Activated CD8-positive, alpha-beta memory T cell treated with anti-CD3 and anti-CD28 coated beads for 24 hours (primary cell): ENCODE measurements around the gene DUSP6.

ENCODE experiments used
- DNase-seq: peaks from one replicate; pipeline ENCODE4 v3.0.0-alpha.2; 2020

Gene DUSP6

GRCh38 chr12:89352492-89353187 is at the start of gene DUSP6:
Gene DUSP6, minus strand, starts transcription at chr12:89352501. Its CDS starts 462 bp downstream, at chr12:89352039.
- peak; percentile 89 for DNase-seq

- no peak for DNase-seq
These were observed 49.2 kb upstream of the DUSP6 start for GRCh38 chr12:89401433-89402058.

DNA sequence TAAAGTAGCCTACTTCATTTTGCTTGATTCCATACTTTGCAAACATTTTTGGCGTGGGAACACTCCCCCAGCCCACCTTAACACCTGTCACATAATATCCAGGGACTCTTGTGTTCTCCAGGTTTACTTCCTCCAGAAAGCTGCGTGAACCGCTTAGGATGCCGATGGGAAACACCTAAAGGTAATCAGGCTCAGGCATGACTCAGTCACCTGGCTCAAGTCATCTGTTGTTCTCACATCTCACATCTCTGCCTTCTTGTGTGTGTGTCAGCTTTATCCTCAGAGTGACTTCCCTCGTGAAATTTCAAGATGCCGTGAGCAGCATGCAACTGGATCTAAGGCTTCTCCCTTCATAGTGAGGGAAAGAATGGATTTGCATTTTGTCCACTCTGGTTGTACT is 48.1 kb upstream of the DUSP6 start:
- no peak for DNase-seq

- DNase-seq: no peak
These were observed 43.4 kb upstream of the DUSP6 start for GRCh38 chr12:89395712-89396111.

DNA sequence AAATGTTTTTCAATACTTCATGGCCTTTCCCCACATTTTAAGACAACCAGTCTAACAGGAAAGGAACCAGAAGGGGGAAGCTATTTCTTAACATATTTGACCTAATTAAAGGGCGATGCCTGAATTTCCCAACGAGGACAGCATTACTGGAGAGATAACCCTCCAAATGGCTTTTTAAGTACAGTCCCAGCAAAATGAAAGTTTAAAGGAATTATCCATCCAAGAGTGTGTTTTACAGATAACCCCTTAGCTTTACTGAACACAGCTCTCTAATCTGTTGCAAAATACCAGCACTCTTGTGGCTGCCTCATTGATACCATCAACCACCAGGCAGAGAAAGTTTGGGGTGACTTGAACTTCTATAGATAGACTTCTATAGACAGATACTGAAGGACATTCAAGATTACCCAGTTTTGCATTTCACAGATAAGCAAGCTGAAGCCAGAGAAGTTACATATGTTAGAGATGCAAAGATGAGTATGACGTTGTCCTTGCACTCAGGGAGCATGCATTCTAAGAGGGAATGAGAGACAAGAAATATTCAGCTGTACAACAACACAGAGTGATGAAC is 41.3 kb upstream of the DUSP6 start:
- no peak for DNase-seq

DNA sequence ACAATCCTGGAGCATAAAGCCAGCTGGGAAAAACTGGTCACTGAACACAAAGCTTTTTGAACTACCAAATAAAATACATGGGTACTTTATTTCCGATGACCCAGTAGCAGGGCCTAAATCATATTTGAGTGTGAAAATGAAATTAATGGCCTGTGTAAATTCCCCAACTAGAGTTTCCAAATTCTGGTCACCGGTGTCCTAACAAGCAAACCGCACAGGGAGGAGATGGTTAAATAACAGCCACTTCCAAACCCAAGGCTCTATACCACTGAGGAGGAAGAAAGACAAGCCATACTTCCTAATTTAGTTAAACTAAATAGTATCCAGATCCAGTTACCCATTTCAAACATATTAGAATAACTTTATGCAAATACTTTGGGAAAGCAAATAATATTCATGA is 40.1 kb upstream of the DUSP6 start:
- DNase-seq: no peak

- DNase-seq: no peak
These were observed 39.5 kb upstream of the DUSP6 start for GRCh38 chr12:89391726-89392336.

DNA sequence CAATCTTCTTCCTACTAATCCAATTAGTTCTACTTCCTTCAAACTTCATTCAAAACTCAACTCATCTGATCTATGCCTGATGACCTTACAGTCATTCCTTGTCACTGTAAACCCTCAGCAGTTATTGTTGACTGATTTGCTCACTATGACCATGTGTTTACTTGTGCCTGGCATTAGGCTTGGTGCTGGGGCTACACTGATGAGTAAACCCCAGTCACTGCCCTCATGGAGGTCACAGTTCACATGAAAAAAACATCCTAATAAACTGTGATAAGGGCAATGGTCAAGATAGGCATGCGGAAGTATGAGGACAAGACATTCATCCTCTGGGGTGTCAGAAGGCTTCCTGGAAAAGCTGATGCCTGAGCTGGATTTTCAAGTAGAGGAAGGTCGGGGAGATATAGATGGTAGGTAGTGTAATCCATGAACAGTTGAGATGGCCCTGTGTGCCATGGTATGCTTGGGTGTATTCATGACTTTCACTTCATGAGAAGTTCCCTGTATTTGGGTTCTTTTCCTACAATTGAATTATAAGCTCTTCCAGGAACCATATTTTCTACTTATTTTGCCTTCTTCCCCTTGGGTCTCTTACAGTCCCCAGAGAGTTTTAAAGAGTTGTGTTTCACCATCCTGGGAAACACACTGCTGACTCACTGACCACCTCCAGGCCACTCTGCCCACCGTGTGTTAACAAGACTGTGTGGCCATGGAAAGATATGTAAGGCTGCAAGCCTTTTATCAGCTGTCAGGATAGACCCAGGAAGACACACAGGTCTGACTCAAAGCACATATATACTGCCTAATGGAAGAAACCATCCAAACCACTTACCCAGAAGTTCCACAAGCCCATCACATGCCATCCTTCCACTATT is 38.7 kb upstream of the DUSP6 start:
- no peak for DNase-seq

DNA sequence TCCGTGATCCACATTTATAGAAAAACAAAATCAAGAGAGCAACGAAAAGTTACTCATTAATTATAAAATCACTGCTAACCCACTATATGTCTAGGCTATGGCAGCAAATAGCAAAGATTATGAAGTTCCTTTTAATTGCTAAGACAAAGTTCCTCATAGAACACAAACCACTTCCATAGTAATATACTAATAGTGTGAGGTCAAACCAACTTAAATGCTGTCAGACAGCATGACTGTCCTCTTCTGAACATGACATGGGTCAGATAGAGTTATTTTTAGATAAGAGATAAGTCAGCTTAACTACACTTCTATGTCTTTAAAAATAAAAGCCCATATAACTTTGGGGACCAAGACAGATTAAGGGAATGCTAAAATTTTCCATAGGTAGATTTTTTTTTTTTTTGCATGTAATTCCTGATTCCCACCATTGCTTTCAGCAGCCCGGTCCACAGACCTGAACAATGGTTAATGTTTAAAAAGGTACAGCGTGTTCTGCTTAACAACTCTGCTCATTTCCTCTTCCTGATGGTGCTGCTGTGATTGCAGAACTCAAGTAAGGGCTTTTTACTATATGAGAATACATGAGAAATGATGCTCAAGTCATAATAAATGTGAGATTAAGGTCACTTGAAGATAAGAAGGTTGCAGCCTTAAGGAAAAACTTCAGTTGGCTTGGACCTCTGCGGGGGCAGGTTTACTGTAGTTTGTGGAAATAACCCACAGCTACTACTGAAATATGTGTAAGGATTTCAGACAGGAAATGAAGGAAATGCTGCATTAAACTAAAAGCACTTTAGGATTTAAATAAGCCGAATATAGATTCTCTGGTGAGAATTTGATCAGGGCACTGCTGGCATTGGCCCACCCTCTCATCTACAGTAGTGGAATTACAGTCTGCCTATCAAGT is 37.7 kb upstream of the DUSP6 start:
- no peak for DNase-seq

DNA sequence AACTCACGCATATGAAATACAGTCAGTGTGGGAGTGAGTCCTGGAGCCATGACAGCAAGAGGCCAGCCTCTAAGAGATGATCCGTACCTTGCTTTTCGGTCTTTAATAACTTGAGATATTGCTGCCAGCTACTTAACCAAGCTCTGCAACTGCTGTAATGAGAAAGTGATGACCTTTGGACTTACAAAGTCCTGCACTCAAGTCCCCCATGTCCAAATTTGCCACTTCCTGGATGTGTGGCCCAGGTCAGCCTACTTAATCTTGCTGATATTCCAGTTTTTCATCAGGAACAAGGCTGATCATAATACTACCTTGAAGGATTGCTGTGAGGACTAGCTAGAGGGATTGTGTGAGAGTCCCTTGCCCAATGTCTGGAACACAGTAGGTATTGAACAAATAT is 33.8 kb upstream of the DUSP6 start:
- no peak for DNase-seq

DNA sequence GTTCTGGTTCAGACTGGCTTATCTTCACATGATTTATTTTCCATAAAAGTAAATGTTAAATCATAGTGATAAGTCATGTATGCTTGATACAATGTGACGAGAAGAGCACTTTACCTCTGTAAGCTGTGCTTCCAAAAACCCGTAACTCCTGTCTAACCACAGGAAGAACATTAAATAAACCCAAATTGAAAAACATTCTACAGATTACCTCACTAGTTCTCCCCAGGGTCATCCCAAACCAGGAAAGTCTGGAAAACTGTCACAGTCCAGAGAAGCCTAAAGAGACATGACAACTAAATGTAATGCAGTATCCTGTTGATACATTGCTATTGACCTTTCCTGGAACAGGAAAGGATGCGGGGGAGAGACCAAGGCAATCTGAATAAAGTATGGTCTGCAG is 32.5 kb upstream of the DUSP6 start:
- no peak for DNase-seq

- no peak for DNase-seq
These were observed 31.9 kb upstream of the DUSP6 start for GRCh38 chr12:89384050-89384758.

DNA sequence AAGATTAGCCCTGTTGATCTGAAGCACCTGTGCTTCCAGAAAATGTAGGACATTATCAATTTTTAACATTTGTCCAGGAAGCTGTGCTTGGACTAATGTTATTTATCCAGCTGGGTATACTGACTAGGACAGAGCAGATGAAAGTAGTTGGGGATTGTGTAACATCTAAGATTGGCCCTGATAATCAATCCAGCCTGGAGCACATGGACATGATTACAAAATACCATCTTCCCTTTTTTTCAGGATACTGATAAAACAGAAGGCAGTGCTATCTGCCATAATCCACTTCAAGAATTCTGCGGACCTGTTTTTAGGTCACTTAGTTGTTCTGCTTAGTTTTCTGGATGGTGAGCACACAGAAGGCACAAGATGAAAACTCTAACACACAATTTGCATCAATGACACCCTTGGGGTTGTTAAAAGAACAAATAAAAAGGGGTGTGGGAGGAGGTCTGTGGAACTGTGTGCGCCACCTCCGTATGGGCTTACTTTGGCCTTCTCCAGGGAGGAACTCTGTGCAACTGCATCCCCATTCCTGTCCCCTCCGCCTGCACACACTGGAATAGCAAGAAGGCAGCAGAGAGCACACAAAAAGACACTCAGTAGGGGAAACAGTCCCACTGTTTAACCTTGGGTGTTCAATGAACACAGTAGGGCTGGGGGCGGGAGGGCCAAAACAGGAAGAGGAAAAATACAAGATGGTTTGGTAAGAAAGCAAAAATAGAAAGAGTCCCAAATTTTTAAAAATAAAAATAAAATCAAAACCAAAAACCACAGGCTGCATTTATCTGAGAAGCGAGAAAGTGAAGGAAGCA is 31.1 kb upstream of the DUSP6 start:
- DNase-seq: no peak

GRCh38 chr12:89382328-89382727 is 30.0 kb upstream of the DUSP6 start:
- DNase-seq: no peak

- no peak for DNase-seq
These were observed 27.7 kb upstream of the DUSP6 start for GRCh38 chr12:89379839-89380467.

DNA sequence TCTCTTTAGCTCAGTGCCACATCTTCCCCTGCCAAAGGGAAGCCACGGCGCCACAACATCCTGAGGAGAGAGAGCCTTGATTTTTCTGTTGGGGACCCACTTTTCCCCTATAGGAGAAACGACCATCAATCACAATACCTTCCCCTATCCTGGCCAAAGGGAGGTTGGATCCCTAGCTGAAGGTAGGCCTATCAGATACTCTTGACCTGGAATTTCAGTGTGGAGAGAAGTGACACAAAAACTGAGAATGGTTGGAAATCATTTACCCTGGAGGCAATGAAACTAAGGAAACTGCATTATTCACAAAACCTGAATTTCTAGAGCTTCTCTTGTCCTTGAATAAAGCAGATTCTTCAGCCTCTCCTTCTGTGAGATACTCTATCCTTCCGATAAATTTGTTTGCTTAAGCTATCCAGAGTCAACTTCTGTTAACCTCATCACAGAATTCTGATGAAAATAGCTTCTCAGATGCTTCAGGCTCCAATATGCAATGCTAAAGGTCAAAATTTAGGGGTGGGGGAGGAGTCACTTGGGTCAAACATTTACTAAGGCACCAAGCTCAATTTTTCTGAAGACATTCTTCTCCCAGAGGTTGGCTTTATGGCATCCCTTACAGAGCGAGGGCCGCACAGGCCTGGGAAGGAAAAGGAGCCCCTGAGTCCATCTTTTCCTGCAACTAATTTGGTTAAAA is 27.0 kb upstream of the DUSP6 start:
- no peak for DNase-seq

GRCh38 chr12:89376844-89377243 is 24.5 kb upstream of the DUSP6 start:
- DNase-seq: no peak

DNA sequence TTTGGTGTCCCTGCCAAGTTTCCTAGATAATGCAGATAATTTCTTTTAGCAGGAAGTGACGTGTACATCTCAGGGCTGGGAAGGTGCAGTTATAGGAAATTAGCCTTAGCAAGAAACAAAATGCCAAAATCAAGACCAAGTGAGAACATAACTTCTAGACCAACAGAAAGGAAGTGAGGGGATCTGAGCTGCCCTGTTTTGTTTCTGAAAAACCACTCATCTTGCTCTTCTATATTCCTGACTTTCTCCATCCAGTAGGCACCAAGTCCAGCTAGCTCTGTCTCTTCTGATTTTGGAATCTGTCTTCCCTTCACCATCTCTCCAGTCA is 23.9 kb upstream of the DUSP6 start:
- no peak for DNase-seq
